Trophoblast cell (in vitro differentiated cells and primary cell): ENCODE data around the gene TXLNG.
"Not testable (repeated sequence)": the region's sequence is repeated elsewhere in the genome, so short reads cannot be mapped to it uniquely, and the experiment has no call there.

Experiments used
- DNase-seq, 2 donors: peaks; one replicate each; pipeline ENCODE4 v3.0.0-alpha.2; 2016
- H2AFZ ChIP-seq: 2 replicates; pipeline ENCODE4 v1.6.1; 2013; ENCODE audit warnings: low read length, moderate library complexity, mild to moderate bottlenecking; ENCODE audit not compliant: insufficient read depth, poor library complexity
- H2AK5ac ChIP-seq: 2 replicates; pipeline ENCODE4 v1.6.1; 2013; ENCODE audit warnings: mild to moderate bottlenecking, low read length
- H2BK120ac ChIP-seq: 2 replicates; pipeline ENCODE4 v1.6.1; 2013; ENCODE audit warnings: low read length, mild to moderate bottlenecking, moderate library complexity; ENCODE audit not compliant: insufficient read depth, poor library complexity
- H2BK12ac ChIP-seq: 2 replicates; pipeline ENCODE4 v1.6.1; 2013; ENCODE audit warnings: mild to moderate bottlenecking, low read length, moderate library complexity
- H2BK5ac ChIP-seq: 2 replicates; pipeline ENCODE4 v1.6.1; 2013; ENCODE audit warnings: low read length, low read depth, moderate library complexity, mild to moderate bottlenecking; ENCODE audit not compliant: poor library complexity
- H3K14ac ChIP-seq: 2 replicates; pipeline ENCODE4 v1.6.1; 2013; ENCODE audit warnings: mild to moderate bottlenecking, low read length
- H3K18ac ChIP-seq: 2 replicates; pipeline ENCODE4 v1.6.1; 2013; ENCODE audit warnings: mild to moderate bottlenecking, low read length
- H3K23ac ChIP-seq: 2 replicates; pipeline ENCODE4 v1.6.1; 2013; ENCODE audit warnings: low read length
- H3K27ac ChIP-seq: 2 replicates; pipeline ENCODE4 v1.5.1; 2013; ENCODE audit warnings: low read depth, mild to moderate bottlenecking, inconsistent platforms, low read length, moderate library complexity
- H3K27me3 ChIP-seq: 2 replicates; pipeline ENCODE4 v1.6.1; 2013; ENCODE audit warnings: inconsistent platforms, mild to moderate bottlenecking, low read length, moderate library complexity; ENCODE audit not compliant: insufficient read depth
- H3K36me3 ChIP-seq, 2 experiments: 1 replicate in 1 of 2; 2 replicates in 1 of 2; pipeline ENCODE4 v1.6.1; 2013; ENCODE audit warnings: low read length in 2 of 2, mild to moderate bottlenecking in 2 of 2, moderate library complexity in 1 of 2; ENCODE audit not compliant: insufficient read depth in 2 of 2, control insufficient read depth in 1 of 2
- H3K4ac ChIP-seq: 2 replicates; pipeline ENCODE4 v1.6.1; 2013; ENCODE audit warnings: low read depth, mild to moderate bottlenecking, low read length, moderate library complexity
- H3K4me1 ChIP-seq, 2 experiments: 1 replicate in 1 of 2; 2 replicates in 1 of 2; pipeline ENCODE4 v1.6.1; 2013; ENCODE audit warnings: low read length in 2 of 2, mild to moderate bottlenecking in 2 of 2, moderate library complexity in 1 of 2; ENCODE audit not compliant: insufficient read depth in 2 of 2, control insufficient read depth in 1 of 2
- H3K4me2 ChIP-seq: 2 replicates; pipeline ENCODE4 v1.6.1; 2013; ENCODE audit warnings: inconsistent platforms, mild to moderate bottlenecking, low read length, moderate library complexity
- H3K4me3 ChIP-seq: 2 replicates; pipeline ENCODE4 v1.5.1; 2013; ENCODE audit warnings: mild to moderate bottlenecking, low read depth, low read length, inconsistent platforms
- H3K79me1 ChIP-seq: one replicate; pipeline ENCODE4 v1.6.1; 2013; ENCODE audit warnings: low read length
- H3K79me2 ChIP-seq: 2 replicates; pipeline ENCODE4 v1.6.1; 2013; ENCODE audit warnings: low read length, mild to moderate bottlenecking; ENCODE audit not compliant: control insufficient read depth, insufficient read depth, poor library complexity
- H3K9ac ChIP-seq: 2 replicates; pipeline ENCODE4 v1.6.1; 2013; ENCODE audit warnings: mild to moderate bottlenecking, low read length
- H3K9me3 ChIP-seq: 2 replicates; pipeline ENCODE4 v1.6.1; 2013; ENCODE audit warnings: low read depth, mild to moderate bottlenecking, control low read depth, inconsistent platforms, low read length; ENCODE audit not compliant: insufficient read depth
- H4K12ac ChIP-seq: 2 replicates; pipeline ENCODE4 v1.6.1; 2013; ENCODE audit warnings: low read depth, mild to moderate bottlenecking, low read length, moderate library complexity
- H4K8ac ChIP-seq: 2 replicates; pipeline ENCODE4 v1.6.1; 2013; ENCODE audit warnings: low read depth, mild to moderate bottlenecking, low read length, moderate library complexity
- H4K91ac ChIP-seq: one replicate; pipeline ENCODE4 v1.6.1; 2013; ENCODE audit warnings: low read depth, mild to moderate bottlenecking, low read length, moderate library complexity
- WGBS: extraction: QIAGEN DNeasy Blood & Tissue Kit; methylation state at CpG from one replicate; pipeline ENCODE4 v1.1.7; 2013; ENCODE audit warnings: missing lambda C conversion rate; ENCODE audit not compliant: insufficient read length, insufficient coverage; ENCODE audit errors: extremely low coverage; 5-methylcytosine and 5-hydroxymethylcytosine counted together

The TXLNG gene

GRCh38 chrX:16774746-16775145, 11.5 kb upstream of the TXLNG start:
- Histone ChIP-seq H4K12ac (no peak overlapping the region), H3K18ac (no peak overlapping the region), H3K79me2 (no peaks in the 10 kb centered on the region), H3K9me3 (no peaks in the 10 kb centered on the region), H3K4ac (no peak overlapping the region), H2BK120ac (no peak overlapping the region), H3K9ac (no peak overlapping the region), H3K79me1 (peaks cover 1% of the 10 kb centered on the region), H4K91ac (no peak overlapping the region), H3K4me2 (no peak overlapping the region), H2BK12ac (no peak overlapping the region), H3K4me3 (no peak overlapping the region), H2AFZ (no peak overlapping the region), H3K4me1 (no peaks in the 10 kb centered on the region), H4K8ac (no peak overlapping the region), H3K36me3 (no peaks in the 10 kb centered on the region), H3K27me3 (no peaks in the 10 kb centered on the region), H3K23ac (no peak overlapping the region), H3K27ac (no peak overlapping the region), H3K14ac (no peak overlapping the region), H2BK5ac (no peak overlapping the region), H2AK5ac (no peak overlapping the region)
- no CpG with 5 or more reads among the region's 2 CpGs for WGBS
- no peak for DNase-seq

DNA sequence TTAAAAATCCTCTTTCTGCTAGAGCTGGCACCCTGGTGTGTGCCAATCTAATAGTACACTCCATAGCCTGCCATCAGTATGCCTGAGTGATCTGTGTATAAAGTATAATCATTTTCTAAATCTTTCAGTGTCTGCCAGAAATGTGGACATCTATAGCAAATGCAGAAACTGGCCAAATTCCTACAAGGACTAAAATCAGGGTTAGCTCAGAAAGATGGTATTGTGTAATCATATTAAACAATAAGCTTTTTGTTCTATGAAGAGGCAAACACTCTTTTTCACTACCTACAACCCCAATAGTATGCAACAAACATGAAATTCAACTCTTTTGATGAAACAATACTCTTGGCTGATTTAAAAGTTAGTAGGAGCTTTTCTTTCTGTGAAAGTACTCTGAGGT, 7.7 kb upstream of the TXLNG start:
- Histone ChIP-seq H3K79me2 (no peaks in the 10 kb centered on the region), H2AK5ac (no peak overlapping the region), H4K12ac (no peak overlapping the region), H3K4ac (no peak overlapping the region), H3K4me1 (no peaks in the 10 kb centered on the region), H3K79me1 (no peaks in the 10 kb centered on the region), H2BK120ac (no peak overlapping the region), H4K91ac (no peak overlapping the region), H3K4me3 (no peak overlapping the region), H3K9me3 (no peaks in the 10 kb centered on the region), H3K23ac (no peak overlapping the region), H3K14ac (no peak overlapping the region), H4K8ac (no peak overlapping the region), H3K18ac (no peak overlapping the region), H3K27ac (no peak overlapping the region), H2AFZ (no peak overlapping the region), H3K27me3 (no peaks in the 10 kb centered on the region), H3K9ac (no peak overlapping the region), H3K4me2 (no peak overlapping the region), H3K36me3 (no peaks in the 10 kb centered on the region), H2BK12ac (no peak overlapping the region), H2BK5ac (no peak overlapping the region)
- DNase-seq: no peak

DNA sequence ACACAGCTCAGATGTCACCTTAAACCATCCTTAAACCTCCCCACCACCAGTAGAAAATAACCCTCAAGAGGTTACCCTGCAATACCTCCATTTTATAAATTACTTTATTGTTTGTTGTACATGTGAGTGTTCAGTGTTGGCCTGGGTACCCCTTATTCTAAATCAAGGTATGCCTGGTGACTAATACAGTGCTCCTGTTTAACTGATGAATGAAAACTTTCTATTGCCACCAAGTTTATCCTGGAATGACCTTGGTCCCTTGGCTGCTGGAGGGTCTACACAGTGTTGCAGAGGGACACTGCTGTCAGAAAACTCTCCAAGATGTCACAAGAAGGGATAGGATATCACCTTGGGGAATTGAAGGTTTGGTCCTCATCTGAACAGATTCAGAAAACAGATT, 7.3 kb upstream of the TXLNG start:
- Histone ChIP-seq H2BK5ac (no peak overlapping the region), H3K4me1 (no peaks in the 10 kb centered on the region), H2BK12ac (no peak overlapping the region), H3K4ac (no peak overlapping the region), H2AFZ (no peak overlapping the region), H3K27me3 (no peaks in the 10 kb centered on the region), H3K4me3 (no peak overlapping the region), H3K36me3 (no peaks in the 10 kb centered on the region), H2BK120ac (no peak overlapping the region), H3K79me1 (no peaks in the 10 kb centered on the region), H3K79me2 (no peaks in the 10 kb centered on the region), H3K9ac (no peak overlapping the region), H4K8ac (no peak overlapping the region), H3K27ac (no peak overlapping the region), H2AK5ac (no peak overlapping the region), H4K12ac (no peak overlapping the region), H3K9me3 (no peaks in the 10 kb centered on the region), H3K14ac (no peak overlapping the region), H4K91ac (no peak overlapping the region), H3K4me2 (no peak overlapping the region), H3K18ac (no peak overlapping the region), H3K23ac (no peak overlapping the region)
- DNase-seq: no peak

GRCh38 chrX:16779815-16780214, 6.5 kb upstream of the TXLNG start:
- not testable (repeated sequence) for H2AFZ ChIP-seq, H3K18ac ChIP-seq, H3K36me3 ChIP-seq, H2BK5ac ChIP-seq, H4K12ac ChIP-seq, H4K8ac ChIP-seq, H2BK120ac ChIP-seq, H2AK5ac ChIP-seq, H3K9me3 ChIP-seq, H3K23ac ChIP-seq, H3K4me3 ChIP-seq, H3K4me1 ChIP-seq, H3K9ac ChIP-seq, H3K27me3 ChIP-seq, H3K4me2 ChIP-seq, H4K91ac ChIP-seq, H3K79me2 ChIP-seq, DNase-seq, H3K14ac ChIP-seq, H3K79me1 ChIP-seq, H2BK12ac ChIP-seq, H3K4ac ChIP-seq, H3K27ac ChIP-seq
- no CpG with 5 or more reads among the region's 2 CpGs for WGBS

GRCh38 chrX:16783452-16783851, 2.8 kb upstream of the TXLNG start:
- no peak overlapping the region for H3K4me3 ChIP-seq
- no peak overlapping the region for H4K91ac ChIP-seq
- no peak overlapping the region for H3K14ac ChIP-seq
- no peak overlapping the region for H3K4me2 ChIP-seq
- no CpG with 5 or more reads among the region's 17 CpGs for WGBS
- no peak overlapping the region for H3K23ac ChIP-seq
- H4K8ac ChIP-seq: no peak overlapping the region
- H3K27ac ChIP-seq: no peak overlapping the region
- H3K9me3 ChIP-seq: no peaks in the 10 kb centered on the region
- H2BK5ac ChIP-seq: no peak overlapping the region
- H3K79me1 ChIP-seq: peaks cover 2% of the 10 kb centered on the region
- no peak overlapping the region for H3K4ac ChIP-seq
- H3K79me2 ChIP-seq: peaks cover 2% of the 10 kb centered on the region
- H4K12ac ChIP-seq: no peak overlapping the region
- H3K27me3 ChIP-seq: no peaks in the 10 kb centered on the region
- no peak overlapping the region for H2BK12ac ChIP-seq
- no peak overlapping the region for H2AFZ ChIP-seq
- H3K4me1 ChIP-seq: no peaks in the 10 kb centered on the region
- no peak overlapping the region for H2BK120ac ChIP-seq
- DNase-seq: no peak
- no peak overlapping the region for H2AK5ac ChIP-seq
- no peaks in the 10 kb centered on the region for H3K36me3 ChIP-seq
- H3K9ac ChIP-seq: no peak overlapping the region
- no peak overlapping the region for H3K18ac ChIP-seq
